Loucy (cell line): ENCODE data around the gene FGD6.

Experiments used
- H2AFZ ChIP-seq: fragments of 200-600 bp; sonication (generic); 2 replicates; pipeline ENCODE4 v1.6.0; 2016; ENCODE audit warnings: antibody characterized with exemption, mild to moderate bottlenecking, low read length, moderate library complexity
- H3F3A ChIP-seq: fragments of 200-600 bp; 2 replicates; pipeline ENCODE4 v1.6.0; 2016; ENCODE audit warnings: antibody characterized with exemption, low read depth, mild to moderate bottlenecking
- H3K27me3 ChIP-seq: fragments of 200-600 bp; sonication (generic); 2 replicates; pipeline ENCODE4 v1.6.1; 2014; ENCODE audit warnings: low read length, mild to moderate bottlenecking; ENCODE audit not compliant: insufficient read depth, poor library complexity, severe bottlenecking
- H3K36me3 ChIP-seq: fragments of 200-600 bp; sonication (generic); 2 replicates; pipeline ENCODE4 v1.6.1; 2016; ENCODE audit warnings: low read length; ENCODE audit not compliant: insufficient read depth
- H3K4me1 ChIP-seq: fragments of 200-600 bp; sonication (generic); 2 replicates; pipeline ENCODE4 v1.5.1; 2014; ENCODE audit warnings: low read length, mild to moderate bottlenecking; ENCODE audit not compliant: insufficient read depth, poor library complexity, severe bottlenecking
- H3K4me2 ChIP-seq: fragments of 200-600 bp; sonication (generic); 2 replicates; pipeline ENCODE4 v1.6.0; 2014; ENCODE audit warnings: antibody characterized with exemption, low read length, low read depth, mild to moderate bottlenecking; ENCODE audit not compliant: poor library complexity, severe bottlenecking
- H3K4me3 ChIP-seq: fragments of 200-600 bp; sonication (generic); 2 replicates; pipeline ENCODE4 v1.5.1; 2014; ENCODE audit warnings: low read length, mild to moderate bottlenecking, mixed read lengths; ENCODE audit not compliant: poor library complexity, severe bottlenecking
- H3K79me2 ChIP-seq: fragments of 200-600 bp; sonication (generic); 2 replicates; pipeline ENCODE4 v1.6.1; 2014; ENCODE audit warnings: low read length; ENCODE audit not compliant: insufficient read depth
- H3K9ac ChIP-seq: fragments of 200-600 bp; sonication (generic); 2 replicates; pipeline ENCODE4 v1.6.0; 2014; ENCODE audit warnings: mild to moderate bottlenecking, low read depth, low read length, moderate library complexity; ENCODE audit not compliant: poor library complexity, severe bottlenecking
- H3K9me2 ChIP-seq: fragments of 200-600 bp; sonication (generic); replicated peaks from 2 replicates; pipeline ENCODE4 v1.6.1; 2016; ENCODE audit warnings: low read depth, low read length, mixed read lengths
- H3K9me3 ChIP-seq: fragments of 200-600 bp; sonication (generic); 2 replicates; pipeline ENCODE4 v1.6.1; 2014; ENCODE audit warnings: mild to moderate bottlenecking, antibody characterized with exemption, low read length, low read depth; ENCODE audit not compliant: insufficient read depth
- H4K20me1 ChIP-seq: fragments of 200-600 bp; sonication (generic); 2 replicates; pipeline ENCODE4 v1.6.0; 2014; ENCODE audit warnings: antibody characterized with exemption, low read length, mild to moderate bottlenecking; ENCODE audit not compliant: insufficient read depth, poor library complexity, severe bottlenecking
- EZH2phosphoT487 ChIP-seq: fragments of 200-600 bp; IDR thresholded peaks from 2 replicates; pipeline ENCODE4 v1.6.1; 2018; ENCODE audit warnings: antibody characterized with exemption, mild to moderate bottlenecking, moderate library complexity, borderline replicate concordance
- TF ChIP-seq, protein P1 (sequence below): fragments of 200-600 bp; sonication (generic); conservative IDR thresholded peaks from 2 replicates; pipeline ENCODE4 v1.5.1; 2014; ENCODE audit warnings: mild to moderate bottlenecking, antibody characterized with exemption, low read length

FGD6 gene

GRCh38 chr12:95151821-95152220 lies 65.4 kb downstream of the FGD6 start:
- Histone ChIP-seq H3K4me2 (no peak overlapping the region), H3F3A (peaks cover 4% of the 10 kb centered on the region; the same call in 1 of the 2 replicates), H3K36me3 (0 out of 2 replicates have a peak, but pooled peaks cover 4% of the 10 kb centered on the region), H3K4me1 (no peaks in the 10 kb centered on the region), H2AFZ (no peak overlapping the region), H3K79me2 (no peaks in the 10 kb centered on the region), H3K9me3 (no peaks in the 10 kb centered on the region), H4K20me1 (no peaks in the 10 kb centered on the region), H3K27me3 (no peaks in the 10 kb centered on the region), H3K9me2 (no peaks in the 10 kb centered on the region), H3K4me3 (no peak overlapping the region), H3K9ac (no peak overlapping the region)
- no peak for TF ChIP-seq EZH2phosphoT487
- TF ChIP-seq, protein P1, sequence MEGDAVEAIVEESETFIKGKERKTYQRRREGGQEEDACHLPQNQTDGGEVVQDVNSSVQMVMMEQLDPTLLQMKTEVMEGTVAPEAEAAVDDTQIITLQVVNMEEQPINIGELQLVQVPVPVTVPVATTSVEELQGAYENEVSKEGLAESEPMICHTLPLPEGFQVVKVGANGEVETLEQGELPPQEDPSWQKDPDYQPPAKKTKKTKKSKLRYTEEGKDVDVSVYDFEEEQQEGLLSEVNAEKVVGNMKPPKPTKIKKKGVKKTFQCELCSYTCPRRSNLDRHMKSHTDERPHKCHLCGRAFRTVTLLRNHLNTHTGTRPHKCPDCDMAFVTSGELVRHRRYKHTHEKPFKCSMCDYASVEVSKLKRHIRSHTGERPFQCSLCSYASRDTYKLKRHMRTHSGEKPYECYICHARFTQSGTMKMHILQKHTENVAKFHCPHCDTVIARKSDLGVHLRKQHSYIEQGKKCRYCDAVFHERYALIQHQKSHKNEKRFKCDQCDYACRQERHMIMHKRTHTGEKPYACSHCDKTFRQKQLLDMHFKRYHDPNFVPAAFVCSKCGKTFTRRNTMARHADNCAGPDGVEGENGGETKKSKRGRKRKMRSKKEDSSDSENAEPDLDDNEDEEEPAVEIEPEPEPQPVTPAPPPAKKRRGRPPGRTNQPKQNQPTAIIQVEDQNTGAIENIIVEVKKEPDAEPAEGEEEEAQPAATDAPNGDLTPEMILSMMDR = no peak

- Histone ChIP-seq H3K27me3 (no peaks in the 10 kb centered on the region), H3K4me1 (no peaks in the 10 kb centered on the region), H3K36me3 (0 out of 2 replicates have a peak, but pooled peaks cover 4% of the 10 kb centered on the region), H3K9me3 (no peaks in the 10 kb centered on the region), H3K79me2 (no peaks in the 10 kb centered on the region), H2AFZ (no peak overlapping the region), H4K20me1 (no peaks in the 10 kb centered on the region), H3K4me2 (no peak overlapping the region), H3K4me3 (no peak overlapping the region), H3K9me2 (no peaks in the 10 kb centered on the region), H3K9ac (no peak overlapping the region), H3F3A (peaks cover 4% of the 10 kb centered on the region; the same call in 1 of the 2 replicates)
- TF ChIP-seq EZH2phosphoT487 = no peak
- TF ChIP-seq, protein P1 = no peak
Measured at GRCh38 chr12:95151406-95151805, 65.9 kb downstream of the FGD6 start.

DNA sequence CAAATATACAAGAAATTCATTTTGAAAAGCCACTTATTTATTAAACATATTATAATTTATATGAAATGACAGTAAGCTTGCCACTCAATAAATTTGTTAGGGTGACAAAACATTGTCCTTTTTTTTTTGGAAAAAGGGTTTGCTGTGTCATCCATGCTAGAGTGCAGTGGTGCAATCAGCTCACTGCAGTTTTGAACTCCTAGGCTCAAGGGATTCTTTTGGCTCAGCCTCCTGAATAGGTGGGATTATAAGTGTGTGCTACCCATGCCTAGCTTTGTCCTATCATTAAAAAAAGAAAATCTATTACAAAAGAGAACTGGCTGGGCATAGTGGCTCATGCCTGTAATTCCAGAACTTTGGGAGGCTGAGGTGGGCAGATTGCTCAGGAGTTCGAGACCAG lies 66.8 kb downstream of the FGD6 start:
- Histone ChIP-seq H3K4me1 (no peaks in the 10 kb centered on the region), H3K79me2 (no peaks in the 10 kb centered on the region), H3K9me3 (no peaks in the 10 kb centered on the region), H3K9me2 (no peaks in the 10 kb centered on the region), H3K4me3 (no peak overlapping the region), H3F3A (peaks cover 4% of the 10 kb centered on the region; the same call in 1 of the 2 replicates), H3K36me3 (0 out of 2 replicates have a peak, but pooled peaks cover 4% of the 10 kb centered on the region), H2AFZ (no peak overlapping the region), H3K27me3 (no peaks in the 10 kb centered on the region), H4K20me1 (no peaks in the 10 kb centered on the region), H3K9ac (no peak overlapping the region), H3K4me2 (no peak overlapping the region)
- TF ChIP-seq, protein P1 = no peak
- TF ChIP-seq EZH2phosphoT487 = no peak
